Body of pancreas (tissue), 4 donors: Measurements from ENCODE around the gene LELP1. TPM values are rescaled to one million over a fixed set of nuclear protein-coding genes. Genes with fewer than 3 reads are reported as not detected.

Source experiments
- ATAC-seq: fragments of 150-250 bp; one replicate; pipeline ENCODE4 v1.9.1; 2016
- DNase-seq, 4 donors: peaks; one replicate each; pipeline ENCODE4 v3.0.0-alpha.2; 2019
- H3K27ac ChIP-seq, 4 donors: fragments of 200-600 bp; sonication (generic); 1 replicate in 3 of 4; 2 replicates in 1 of 4; pipeline versions ENCODE4 v1.5.1 to v1.6.1; 2016 to 2019; ENCODE audit warnings: mild to moderate bottlenecking in 1 of 4, mixed read lengths in 1 of 4, moderate library complexity in 1 of 4
- H3K27me3 ChIP-seq, 2 donors: fragments of 200-600 bp; sonication (generic); one replicate each; pipeline ENCODE4 v1.6.0; 2016; ENCODE audit warnings: mild to moderate bottlenecking in 1 of 2
- H3K36me3 ChIP-seq, 2 donors: fragments of 200-600 bp; sonication (generic); replicated peaks in 1 of 2; 2 replicates each; pipeline ENCODE4 v1.5.1; 2016; ENCODE audit warnings: low read depth in 2 of 2; ENCODE audit not compliant: insufficient read depth in 1 of 2
- H3K4me1 ChIP-seq: fragments of 200-600 bp; sonication (generic); one replicate; pipeline ENCODE4 v1.6.0; 2016
- H3K4me3 ChIP-seq, 2 donors: fragments of 200-600 bp; sonication (generic); 1 replicate in 1 of 2; 2 replicates in 1 of 2; pipeline ENCODE4 v1.5.1; 2016 to 2019
- H3K9me3 ChIP-seq, 3 donors: fragments of 200-600 bp; sonication (generic); 1 replicate in 2 of 3; 2 replicates in 1 of 3; pipeline ENCODE4 v1.5.1; 2016
- CTCF ChIP-seq, 7 experiments: fragments of 450-650 bp in 4 of 7; fragments of 200-600 bp in 3 of 7; sonication (generic) in 3 of 7; IDR thresholded peaks; one replicate each; pipeline ENCODE4 v1.5.1; 2016 to 2019; ENCODE audit warnings: antibody characterized with exemption in 7 of 7
- POLR2A ChIP-seq, 3 donors: fragments of 450-650 bp; IDR thresholded peaks; one replicate each; pipeline ENCODE4 v1.6.1; 2016; ENCODE audit warnings: antibody characterized with exemption in 3 of 3, mild to moderate bottlenecking in 2 of 3
- WGBS, 2 donors: methylation state at CpG; one replicate each; pipeline ENCODE4 v1.1.5; 2017; 5-methylcytosine and 5-hydroxymethylcytosine counted together
- intact Hi-C: fragments of 100-400 bp; cut with DNase I; formaldehyde crosslinking; loops from one replicate; pipeline ENCODE4 v1.15.1; 2023
- total RNA-seq, 2 donors: library from RNA; depleted of rRNA; stranded (reverse); fragments of >200 nt; gene quantifications; one replicate each; pipeline ENCODE4 v1.1.0, GENCODE V29; 2016

Gene LELP1
- total RNA-seq, 2 donors from 2014 or later = not detected

- H3K9me3 ChIP-seq = no peaks in the 10 kb centered on the region
- H3K27ac ChIP-seq = no peak overlapping the region
- H3K4me1 ChIP-seq = no peaks in the 10 kb centered on the region
- no peaks in the 10 kb centered on the region for H3K27me3 ChIP-seq
- no peak for TF ChIP-seq CTCF (IDR thresholded peaks at IDR 0.05)
- no peak for TF ChIP-seq POLR2A (IDR thresholded peaks at IDR 0.05)
- no peak overlapping the region for H3K4me3 ChIP-seq
- H3K36me3 ChIP-seq = no peaks in the 10 kb centered on the region
- 48% methylated on average over 1 of the region's 1 CpG for WGBS, 2 donors
- ATAC-seq = no peak
- intact Hi-C loops = no loop called here
- no peak for DNase-seq
Observed at GRCh38 chr1:153250166-153250565, 46.9 kb downstream of the LELP1 start.

GRCh38 chr1:153251087-153251486, 47.9 kb downstream of the LELP1 start:
- no peak for TF ChIP-seq POLR2A (IDR thresholded peaks at IDR 0.05)
- TF ChIP-seq CTCF (IDR thresholded peaks at IDR 0.05) = no peak
- 69 to 71% methylated on average over 2 of the region's 2 CpGs for WGBS, 2 donors
- intact Hi-C loops = no loop called here
- Histone ChIP-seq H3K9me3 (no peaks in the 10 kb centered on the region), H3K4me1 (no peaks in the 10 kb centered on the region), H3K4me3 (no peak overlapping the region), H3K36me3 (no peaks in the 10 kb centered on the region), H3K27me3 (no peaks in the 10 kb centered on the region), H3K27ac (no peak overlapping the region)
- DNase-seq = no peak
- no peak for ATAC-seq

DNA sequence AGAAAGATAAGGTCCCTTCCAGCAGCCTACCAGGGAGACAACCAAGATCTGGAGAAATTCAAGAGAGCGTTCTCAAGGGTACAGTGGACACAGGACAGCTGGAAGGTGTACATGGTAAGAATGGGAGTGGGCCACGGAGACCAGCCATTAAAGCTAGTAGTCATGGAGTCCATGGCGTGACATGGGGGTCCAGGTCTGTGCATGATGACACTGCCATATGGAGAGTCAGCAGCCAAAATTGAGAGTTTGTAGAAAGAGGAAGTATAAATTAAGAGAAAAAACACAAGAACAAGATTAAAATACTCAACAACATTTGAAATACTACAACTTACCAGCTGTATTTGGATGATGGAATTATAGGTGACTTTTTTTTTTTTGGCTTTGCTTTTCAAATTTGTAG, 48.3 kb downstream of the LELP1 start:
- Histone ChIP-seq H3K27ac (no peak overlapping the region), H3K9me3 (no peaks in the 10 kb centered on the region), H3K4me3 (no peak overlapping the region), H3K4me1 (no peaks in the 10 kb centered on the region), H3K36me3 (no peaks in the 10 kb centered on the region), H3K27me3 (no peaks in the 10 kb centered on the region)
- DNase-seq (no peak), ATAC-seq (no peak)
- no peak for TF ChIP-seq POLR2A (IDR thresholded peaks at IDR 0.05)
- intact Hi-C loops = no loop called here
- 73 to 78% methylated on average over 3 of the region's 3 CpGs for WGBS, 2 donors

DNA sequence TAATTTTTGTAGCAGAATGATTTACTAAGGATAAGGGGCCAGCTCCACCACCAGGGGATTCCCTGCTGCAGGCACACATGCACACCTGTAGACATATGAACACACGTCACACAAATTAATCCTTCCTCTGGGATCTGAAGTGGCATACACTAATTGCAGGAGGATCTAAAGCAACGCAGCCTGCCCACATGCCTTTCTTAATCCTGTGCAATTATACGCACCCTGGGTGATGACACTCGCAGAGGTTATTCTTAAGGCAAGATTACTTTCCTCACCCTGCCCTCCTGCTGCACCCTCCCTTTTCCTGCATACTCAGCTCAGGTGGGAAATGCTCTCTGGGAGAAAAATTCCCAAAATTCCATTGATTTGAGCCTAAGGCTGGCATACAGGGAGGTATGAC, 48.8 kb downstream of the LELP1 start:
- DNase-seq (no peak), ATAC-seq (no peak)
- Histone ChIP-seq H3K27me3 (no peaks in the 10 kb centered on the region), H3K36me3 (no peaks in the 10 kb centered on the region), H3K4me1 (no peaks in the 10 kb centered on the region), H3K9me3 (no peaks in the 10 kb centered on the region), H3K27ac (no peak overlapping the region), H3K4me3 (no peak overlapping the region)
- intact Hi-C loops = no loop called here
- WGBS, 2 donors = 66 to 76% methylated on average over 4 of the region's 4 CpGs
- TF ChIP-seq CTCF (IDR thresholded peaks at IDR 0.05) = no peak
- no peak for TF ChIP-seq POLR2A (IDR thresholded peaks at IDR 0.05)

- WGBS, 2 donors = 25 to 89% methylated on average over 2 of the region's 2 CpGs
- TF ChIP-seq CTCF (IDR thresholded peaks at IDR 0.05) (no peak), POLR2A (IDR thresholded peaks at IDR 0.05) (no peak)
- intact Hi-C loops = no loop called here
- no peak for ATAC-seq
- H3K9me3 ChIP-seq = no peaks in the 10 kb centered on the region
- H3K4me1 ChIP-seq = no peaks in the 10 kb centered on the region
- no peak overlapping the region for H3K27ac ChIP-seq
- no peak for DNase-seq
- no peaks in the 10 kb centered on the region for H3K36me3 ChIP-seq
- no peaks in the 10 kb centered on the region for H3K27me3 ChIP-seq
- no peak overlapping the region for H3K4me3 ChIP-seq
Observed at GRCh38 chr1:153253076-153253475, 49.8 kb downstream of the LELP1 start.
